GM12878 (cell line): ENCODE data around the gene UFC1. TPM values are rescaled to one million over a fixed set of nuclear protein-coding genes. Genes with fewer than 3 reads are reported as not detected.
A peak's percentile ranks its signal among the peaks of the same experiment; 100 is the strongest.

Experiments
- ATAC-seq: fragments of 200-7000 bp; cut with Tn5 transposase; 3 replicates; pipeline ENCODE4 v1.9.1; 2020; ENCODE audit warnings: mild to moderate bottlenecking, moderate library complexity
- BruUV-seq: library from RNA; stranded (reverse); fragments of 400-500 nt; replicated peaks from 2 replicates; lab custom pipeline; 2021; lab: Mats Ljungman, UMichigan
- CTCF ChIA-PET: fragments of 300-600 bp; sonication (Branson Sonifier 250); formaldehyde crosslinking; extraction: SDS; loops from one replicate; lab custom pipeline; 2021; ENCODE audit warnings: inconsistent platforms; lab: Yijun Ruan, JAX
- POLR2A ChIA-PET: fragments of 350-600 bp; formaldehyde crosslinking; extraction: SDS; loops from one replicate; lab custom pipeline; 2021; ENCODE audit warnings: inconsistent platforms; lab: Charles Lee
- RAD21 ChIA-PET: fragments of 300-600 bp; sonication (Branson Sonifier 250); formaldehyde crosslinking; loops from one replicate; lab custom pipeline; 2023; ENCODE audit warnings: antibody characterized with exemption; ENCODE audit not compliant: unreplicated experiment; lab: Charles Lee
- SMC1A ChIA-PET: fragments of 300-600 bp; sonication (Branson Sonifier 250); formaldehyde crosslinking; loops from one replicate; lab custom pipeline; 2023; ENCODE audit not compliant: unreplicated experiment, uncharacterized antibody; lab: Charles Lee
- DNase-seq: peaks from one replicate; pipeline ENCODE4 v3.0.0-alpha.2; 2011; ENCODE audit warnings: low read depth, low spot score
- FAIRE-seq: peaks from 3 replicates; lab custom pipeline; 2011; peaks lifted over from hg19 to GRCh38; lab: Jason Lieb, UNC
- H2AFZ ChIP-seq: 2 replicates; pipeline ENCODE4 v1.6.0; 2011; ENCODE audit warnings: low read depth, low read length, control low read depth; ENCODE audit not compliant: control insufficient read depth
- H3K27ac ChIP-seq: 2 replicates; pipeline ENCODE4 v1.5.1; 2011; ENCODE audit warnings: control low read depth; ENCODE audit not compliant: control insufficient read depth, insufficient read depth
- H3K27me3 ChIP-seq, 2 experiments: replicated peaks in 1 of 2; 2 replicates each; pipeline versions ENCODE4 v1.6.0 to v1.6.1; 2011; ENCODE audit warnings: low read length in 1 of 2; ENCODE audit not compliant: control insufficient read depth in 2 of 2, insufficient read depth in 2 of 2
- H3K36me3 ChIP-seq, 2 experiments: 2 replicates each; pipeline ENCODE4 v1.5.1; 2011; ENCODE audit warnings: low read length in 1 of 2; ENCODE audit not compliant: control insufficient read depth in 2 of 2, insufficient read depth in 2 of 2
- H3K4me1 ChIP-seq: 2 replicates; pipeline ENCODE4 v1.6.1; 2011; ENCODE audit warnings: mild to moderate bottlenecking, low read length, moderate library complexity, mixed read lengths; ENCODE audit not compliant: control insufficient read depth, insufficient read depth
- H3K4me2 ChIP-seq: 2 replicates; pipeline ENCODE4 v1.6.0; 2011; ENCODE audit warnings: control low read depth; ENCODE audit not compliant: control insufficient read depth, insufficient read depth
- H3K4me3 ChIP-seq: fragments of 200-600 bp; sonication (generic); 2 replicates; pipeline ENCODE4 v1.5.1; 2016
- H3K79me2 ChIP-seq: 2 replicates; pipeline ENCODE4 v1.6.0; 2011; ENCODE audit warnings: low read length; ENCODE audit not compliant: control insufficient read depth, insufficient read depth
- H3K9ac ChIP-seq: 2 replicates; pipeline ENCODE4 v1.8.0; 2011; ENCODE audit warnings: low read length, control low read depth, mixed read lengths; ENCODE audit not compliant: control insufficient read depth, insufficient read depth
- H3K9me3 ChIP-seq: replicated peaks from 3 replicates; pipeline ENCODE4 v1.5.1; 2011; ENCODE audit warnings: mild to moderate bottlenecking, low read length; ENCODE audit not compliant: control insufficient read depth, insufficient read depth
- H4K20me1 ChIP-seq: 2 replicates; pipeline ENCODE4 v1.6.0; 2011; ENCODE audit not compliant: control insufficient read depth, insufficient read depth
- BCL11A ChIP-seq: IDR thresholded peaks from 2 replicates; pipeline ENCODE4 v1.6.1; 2011; ENCODE audit warnings: low read depth, low read length
- CBFB ChIP-seq: IDR thresholded peaks from 2 replicates; pipeline ENCODE4 v1.6.1; 2016; ENCODE audit warnings: antibody characterized with exemption, low read depth
- CBX3 ChIP-seq: fragments of 200-600 bp; sonication (generic); IDR thresholded peaks from 2 replicates; pipeline ENCODE4 v1.6.1; 2016; ENCODE audit warnings: low read depth, borderline replicate concordance
- CHD1 ChIP-seq: IDR thresholded peaks from 2 replicates; pipeline ENCODE4 v1.6.1; 2012; ENCODE audit warnings: low read depth, low read length, improper control_type of control experiment
- CREM ChIP-seq: IDR thresholded peaks from 2 replicates; pipeline ENCODE4 v1.6.1; 2014; ENCODE audit warnings: antibody characterized with exemption, low read depth
- FOXK2 ChIP-seq: fragments of 450-650 bp; IDR thresholded peaks from 2 replicates; pipeline ENCODE4 v1.6.1; 2017; ENCODE audit warnings: mild to moderate bottlenecking, moderate library complexity
- GABPA ChIP-seq: IDR thresholded peaks from 2 replicates; pipeline ENCODE4 v1.6.1; 2014; ENCODE audit warnings: antibody characterized with exemption, low read depth, mild to moderate bottlenecking, inconsistent platforms
- KLF5 ChIP-seq: fragments of 450-650 bp; IDR thresholded peaks from 2 replicates; pipeline ENCODE4 v1.6.1; 2014; ENCODE audit warnings: mild to moderate bottlenecking; ENCODE audit not compliant: partially characterized antibody
- LARP7 ChIP-seq: fragments of 450-650 bp; IDR thresholded peaks from 2 replicates; pipeline ENCODE4 v1.6.1; 2017; ENCODE audit warnings: mild to moderate bottlenecking
- MTA3 ChIP-seq: IDR thresholded peaks from 2 replicates; pipeline ENCODE4 v1.6.1; 2012; ENCODE audit warnings: low read length, inconsistent platforms, borderline replicate concordance
- NR2C1 ChIP-seq: fragments of 450-650 bp; IDR thresholded peaks from 2 replicates; pipeline ENCODE4 v1.6.1; 2017; ENCODE audit warnings: antibody characterized with exemption, mild to moderate bottlenecking, moderate library complexity
- NR2F1 ChIP-seq: fragments of 450-650 bp; conservative IDR thresholded peaks from 2 replicates; pipeline ENCODE4 v1.6.1; 2017; ENCODE audit warnings: mild to moderate bottlenecking
- POU2F2 ChIP-seq: IDR thresholded peaks from 3 replicates; pipeline ENCODE4 v1.6.1; 2011; ENCODE audit warnings: low read depth, mild to moderate bottlenecking, low read length, borderline replicate concordance
- REST ChIP-seq: IDR thresholded peaks from 2 replicates; pipeline ENCODE4 v1.6.1; 2012; ENCODE audit warnings: mild to moderate bottlenecking, low read depth, low read length
- SMARCA5 ChIP-seq: fragments of 450-650 bp; IDR thresholded peaks from 2 replicates; pipeline ENCODE4 v1.6.1; 2017; ENCODE audit warnings: mild to moderate bottlenecking
- SP1 ChIP-seq: IDR thresholded peaks from one replicate; pipeline ENCODE4 v1.6.1; 2011; ENCODE audit warnings: low read depth, low read length
- WGBS: methylation state at CpG from one replicate; pipeline ENCODE4 v1.1.6; 2016; ENCODE audit warnings: low lambda C conversion rate; ENCODE audit not compliant: insufficient replicate concordance, insufficient coverage; ENCODE audit errors: missing lambda C conversion rate; 5-methylcytosine and 5-hydroxymethylcytosine counted together
- in situ Hi-C: fragments of 300-500 bp; cut with MboI; formaldehyde crosslinking; loops from 9 replicates; pipeline ENCODE4 v1.14.3; 2018; ENCODE audit warnings: mixed read lengths
- intact Hi-C: fragments of 100-400 bp; cut with micrococcal nuclease; formaldehyde crosslinking; loops from one replicate; pipeline ENCODE4 v1.14.2; 2022; ENCODE audit not compliant: unreplicated experiment
- polyA plus RNA-seq, 11 experiments: library from polyadenylated mRNA; depleted of rRNA in 4 of 11; unstranded in 6 of 11; stranded (reverse) in 5 of 11; fragments of >200 nt; fragmentation: Nextera tagmentation in 4 of 11; fragmentation: Illumina TruSeq in 1 of 11; extraction: Ambion mirVana in 4 of 11; extraction: Trizol in 1 of 11; gene quantifications; 1 replicate in 1 of 11; 2 replicates in 10 of 11; pipeline versions ENCODE4 v1.2.1 to v1.2.3, GENCODE V29; 2011 to 2016; ENCODE audit warnings: inconsistent platforms in 2 of 11, missing spikeins in 2 of 11, low read depth in 1 of 11
- total RNA-seq, 4 experiments: library from RNA; depleted of rRNA in 3 of 4; stranded (reverse); fragments of >200 nt in 3 of 4; fragmentation: Illumina TruSeq in 1 of 4; extraction: Trizol in 1 of 4; gene quantifications; 2 replicates each; pipeline versions ENCODE4 v1.2.1 to v1.2.3, GENCODE V29; 2013 to 2021
- TF ChIP-seq, protein P1 (sequence below): IDR thresholded peaks from 2 replicates; pipeline ENCODE4 v1.6.1; 2011; ENCODE audit warnings: borderline replicate concordance, low read depth, mild to moderate bottlenecking, moderate library complexity, mixed read lengths, low read length; ENCODE audit not compliant: insufficient read depth; ENCODE audit errors: extremely low read length
- TF ChIP-seq, protein P2 (sequence below): fragments of 450-650 bp; IDR thresholded peaks from 2 replicates; pipeline ENCODE4 v1.6.1; 2016; ENCODE audit warnings: mild to moderate bottlenecking

The UFC1 gene
- total and polyA plus RNA-seq, 10 of the 15 experiments (the other 5 are each of a cell fraction or from before 2014, with no cell fraction given) = 95.9 to 239 (median 151) TPM

GRCh38 chr1:161201836-161202712, 48.3 kb downstream of the UFC1 start, which contains the start of gene NDUFS2:
Gene NDUFS2, plus strand, starts transcription at chr1:161202367. Its CDS starts 19 bp downstream, at chr1:161202386.
- FAIRE-seq (peak; percentile 99), ATAC-seq (peak; percentile 99), DNase-seq (peak; percentile 94)
- ChIA-PET RAD21 (interaction anchor here (0.8 to 6.6 kb wide), 10 partner anchors 11 to 181 kb away, joined by 3 to 72 read pairs (median 6); partner anchors contain the start of genes CFAP126, PPOX and TOMM40L), POLR2A (interaction anchor here (0.5 to 3.0 kb wide), 17 partner anchors 8 to 192 kb away, joined by 3 to 24 read pairs (median 5); partner anchors contain the start of genes B4GALT3, CFAP126, FCER1G and PPOX), CTCF (interaction anchor here (0.7 to 13.6 kb wide), 17 partner anchors 9 to 226 kb away, joined by 3 to 385 read pairs (median 6); partner anchors contain the start of genes APOA2, FCER1G, PPOX and TOMM40L), SMC1A (interaction anchor here (0.6 to 8.1 kb wide), 21 partner anchors 9 to 189 kb away, joined by 3 to 66 read pairs (median 4); partner anchors contain the start of genes CFAP126, PPOX, SDHC and TOMM40L)
- Histone ChIP-seq H3K9me3 (no peaks in the 10 kb centered on the region), H3K27me3 (no peaks in the 10 kb centered on the region), H4K20me1 (no peaks in the 10 kb centered on the region), H3K4me1 (peaks cover 21% of the 10 kb centered on the region), H2AFZ (peak within 1 kb of the TSS; percentile 99), H3K36me3 (peaks cover 0 to 8% of the 10 kb centered on the region in 2 experiments; a peak in 1 of 4 replicates), H3K4me3 (peak within 1 kb of the TSS; percentile 95), H3K27ac (peak within 1 kb of the TSS; percentile 86), H3K79me2 (peaks cover 20% of the 10 kb centered on the region), H3K4me2 (peak within 1 kb of the TSS; percentile 96), H3K9ac (peak within 1 kb of the TSS; percentile 94)
- BruUV-seq = no TSS peak
- WGBS = 7% methylated on average over 53 of the region's 53 CpGs
- intact Hi-C loops (loop anchor here (2.0 kb wide), 1 partner anchor 23 kb away; no protein-coding TSS in a partner anchor), in situ Hi-C loops (no loop called here)
- TF ChIP-seq NR2F1 (peak; percentile 68; the same call in 1 of the 2 replicates), CREM (peak; percentile 96), CBFB (peak; percentile 82; the same call in 1 of the 2 replicates), GABPA (peak; percentile 94), CBX3 (no peak), NR2C1 (peak; percentile 97), CHD1 (0 out of 2 replicates have a peak, but pooled peaks have one; percentile 81), LARP7 (no peak; the same call in 1 of the 2 replicates), MTA3 (no peak), POU2F2 (0 out of 3 replicates have a peak, but pooled peaks have one; percentile 58), FOXK2 (peak; percentile 77), SMARCA5 (0 out of 2 replicates have a peak, but pooled peaks have one; percentile 52), KLF5 (peak; percentile 86), BCL11A (no peak), SP1 (peak; percentile 37), REST (no peak)
- TF ChIP-seq, protein P1, sequence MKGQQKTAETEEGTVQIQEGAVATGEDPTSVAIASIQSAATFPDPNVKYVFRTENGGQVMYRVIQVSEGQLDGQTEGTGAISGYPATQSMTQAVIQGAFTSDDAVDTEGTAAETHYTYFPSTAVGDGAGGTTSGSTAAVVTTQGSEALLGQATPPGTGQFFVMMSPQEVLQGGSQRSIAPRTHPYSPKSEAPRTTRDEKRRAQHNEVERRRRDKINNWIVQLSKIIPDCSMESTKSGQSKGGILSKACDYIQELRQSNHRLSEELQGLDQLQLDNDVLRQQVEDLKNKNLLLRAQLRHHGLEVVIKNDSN = no peak
- TF ChIP-seq, protein P2, sequence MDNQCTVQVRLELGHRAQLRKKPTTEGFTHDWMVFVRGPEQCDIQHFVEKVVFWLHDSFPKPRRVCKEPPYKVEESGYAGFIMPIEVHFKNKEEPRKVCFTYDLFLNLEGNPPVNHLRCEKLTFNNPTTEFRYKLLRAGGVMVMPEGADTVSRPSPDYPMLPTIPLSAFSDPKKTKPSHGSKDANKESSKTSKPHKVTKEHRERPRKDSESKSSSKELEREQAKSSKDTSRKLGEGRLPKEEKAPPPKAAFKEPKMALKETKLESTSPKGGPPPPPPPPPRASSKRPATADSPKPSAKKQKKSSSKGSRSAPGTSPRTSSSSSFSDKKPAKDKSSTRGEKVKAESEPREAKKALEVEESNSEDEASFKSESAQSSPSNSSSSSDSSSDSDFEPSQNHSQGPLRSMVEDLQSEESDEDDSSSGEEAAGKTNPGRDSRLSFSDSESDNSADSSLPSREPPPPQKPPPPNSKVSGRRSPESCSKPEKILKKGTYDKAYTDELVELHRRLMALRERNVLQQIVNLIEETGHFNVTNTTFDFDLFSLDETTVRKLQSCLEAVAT = peak; percentile 97
